ENCODE results near the gene IGDCC3.

DNA sequence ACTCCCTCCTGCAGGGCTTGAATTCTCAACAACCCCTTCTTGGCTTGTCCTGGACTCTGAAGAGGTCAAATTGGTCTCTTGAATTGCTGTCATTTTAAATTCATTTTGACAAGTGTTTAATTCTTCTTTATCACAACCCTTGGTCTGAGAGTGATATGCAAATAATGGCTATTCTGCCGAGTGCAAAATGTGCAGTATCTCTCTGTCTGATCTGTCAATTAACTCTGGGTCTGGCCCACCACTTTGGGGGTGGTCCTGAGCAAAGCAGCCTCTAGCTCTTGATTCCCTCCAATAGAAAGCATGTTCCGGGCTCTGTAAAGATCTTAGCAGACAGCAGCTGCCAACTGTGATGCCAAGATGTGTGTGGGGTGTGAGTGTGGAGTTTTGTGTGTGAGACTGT is 2.2 kb upstream of the IGDCC3 start:
- TF ChIP-seq, protein P1, sequence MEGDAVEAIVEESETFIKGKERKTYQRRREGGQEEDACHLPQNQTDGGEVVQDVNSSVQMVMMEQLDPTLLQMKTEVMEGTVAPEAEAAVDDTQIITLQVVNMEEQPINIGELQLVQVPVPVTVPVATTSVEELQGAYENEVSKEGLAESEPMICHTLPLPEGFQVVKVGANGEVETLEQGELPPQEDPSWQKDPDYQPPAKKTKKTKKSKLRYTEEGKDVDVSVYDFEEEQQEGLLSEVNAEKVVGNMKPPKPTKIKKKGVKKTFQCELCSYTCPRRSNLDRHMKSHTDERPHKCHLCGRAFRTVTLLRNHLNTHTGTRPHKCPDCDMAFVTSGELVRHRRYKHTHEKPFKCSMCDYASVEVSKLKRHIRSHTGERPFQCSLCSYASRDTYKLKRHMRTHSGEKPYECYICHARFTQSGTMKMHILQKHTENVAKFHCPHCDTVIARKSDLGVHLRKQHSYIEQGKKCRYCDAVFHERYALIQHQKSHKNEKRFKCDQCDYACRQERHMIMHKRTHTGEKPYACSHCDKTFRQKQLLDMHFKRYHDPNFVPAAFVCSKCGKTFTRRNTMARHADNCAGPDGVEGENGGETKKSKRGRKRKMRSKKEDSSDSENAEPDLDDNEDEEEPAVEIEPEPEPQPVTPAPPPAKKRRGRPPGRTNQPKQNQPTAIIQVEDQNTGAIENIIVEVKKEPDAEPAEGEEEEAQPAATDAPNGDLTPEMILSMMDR (IDR thresholded peaks at IDR 0.05; ENCODE audit: insufficient read depth, low read length, poor library complexity, severe bottlenecking) = no peak
- no peak for TF ChIP-seq EZH2phosphoT487 (conservative IDR thresholded peaks at IDR 0.05; ENCODE audit: low read length)
